Stimulated activated CD4-positive, alpha-beta T cell treated with anti-CD3 and anti-CD28 coated beads, Interleukin-1b, Interleukin-23, amount 100 ng/mL, for 48 hours (primary cell): ENCODE measurements around the gene ITPKB.
"Not testable (repeated sequence)": the region's sequence is repeated elsewhere in the genome, so short reads cannot be mapped to it uniquely, and the experiment has no call there.

Experiments
- DNase-seq: peaks from one replicate; pipeline ENCODE4 v3.0.0-alpha.2; 2020

ITPKB gene

GRCh38 chr1:226738995-226739695, at the start of gene ITPKB:
ITPKB (minus strand) TSS chr1:226739282; CDS start chr1:226737458, 1,824 bp downstream.
- DNase-seq = peak; percentile 52

DNA sequence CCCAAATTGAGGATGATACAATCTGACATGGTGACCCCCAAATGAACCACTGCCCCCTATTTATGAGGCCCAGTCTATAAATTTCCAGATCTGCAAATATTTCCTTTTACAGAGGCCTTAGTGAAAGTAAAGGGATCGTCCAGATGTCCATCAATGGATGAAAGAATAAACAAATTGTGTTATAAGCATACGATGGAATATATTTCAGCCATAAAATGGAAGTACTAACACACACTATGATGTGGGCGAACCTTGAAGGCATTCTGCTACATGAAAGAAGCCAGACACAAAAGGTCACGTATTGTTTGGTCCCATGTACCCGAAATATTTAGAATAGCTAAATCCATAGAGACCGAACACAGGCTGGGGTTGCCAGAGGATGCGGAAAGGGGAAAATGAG, 48.6 kb upstream of the ITPKB start:
- DNase-seq = no peak

GRCh38 chr1:226787071-226787470, 48.0 kb upstream of the ITPKB start:
- no peak for DNase-seq

DNA sequence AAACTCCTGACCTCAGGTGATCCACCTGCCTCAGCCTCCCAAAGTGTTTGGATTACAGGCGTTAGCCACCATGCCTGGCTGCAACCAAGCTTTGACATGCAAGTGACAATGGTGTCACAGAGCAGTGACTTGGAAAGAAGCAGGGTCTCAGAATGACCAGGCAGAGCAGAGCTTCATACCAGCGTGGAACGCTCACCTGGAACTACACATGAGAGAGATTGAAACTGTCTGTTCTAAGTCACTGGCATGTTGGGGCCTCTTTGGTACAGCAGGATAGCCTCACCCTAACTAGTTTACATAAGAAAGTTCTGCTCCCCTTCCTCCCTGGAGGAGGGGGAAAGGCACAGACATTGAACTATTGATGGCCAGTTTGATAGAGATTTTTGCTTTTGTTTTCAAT, 47.5 kb upstream of the ITPKB start:
- DNase-seq = no peak

DNA sequence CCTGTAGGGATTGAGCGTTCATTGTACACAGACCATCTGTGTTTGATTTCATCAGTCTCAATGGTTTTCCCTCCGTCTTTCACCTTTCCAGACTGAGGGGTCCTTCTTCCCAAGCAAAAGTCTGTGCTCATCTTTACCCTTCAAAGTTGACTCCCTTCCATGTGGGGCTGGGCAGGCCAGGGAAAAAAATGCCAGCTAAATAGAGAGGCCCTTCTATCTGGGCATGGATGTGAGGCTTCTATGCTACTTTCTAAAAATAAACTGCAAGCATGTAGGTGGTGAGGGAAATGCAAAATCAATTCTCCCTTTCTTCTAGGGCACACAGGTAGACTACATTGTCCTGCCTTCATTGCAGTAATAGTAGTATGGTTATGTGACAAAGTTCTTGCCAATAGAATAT, 46.7 kb upstream of the ITPKB start:
- no peak for DNase-seq

DNA sequence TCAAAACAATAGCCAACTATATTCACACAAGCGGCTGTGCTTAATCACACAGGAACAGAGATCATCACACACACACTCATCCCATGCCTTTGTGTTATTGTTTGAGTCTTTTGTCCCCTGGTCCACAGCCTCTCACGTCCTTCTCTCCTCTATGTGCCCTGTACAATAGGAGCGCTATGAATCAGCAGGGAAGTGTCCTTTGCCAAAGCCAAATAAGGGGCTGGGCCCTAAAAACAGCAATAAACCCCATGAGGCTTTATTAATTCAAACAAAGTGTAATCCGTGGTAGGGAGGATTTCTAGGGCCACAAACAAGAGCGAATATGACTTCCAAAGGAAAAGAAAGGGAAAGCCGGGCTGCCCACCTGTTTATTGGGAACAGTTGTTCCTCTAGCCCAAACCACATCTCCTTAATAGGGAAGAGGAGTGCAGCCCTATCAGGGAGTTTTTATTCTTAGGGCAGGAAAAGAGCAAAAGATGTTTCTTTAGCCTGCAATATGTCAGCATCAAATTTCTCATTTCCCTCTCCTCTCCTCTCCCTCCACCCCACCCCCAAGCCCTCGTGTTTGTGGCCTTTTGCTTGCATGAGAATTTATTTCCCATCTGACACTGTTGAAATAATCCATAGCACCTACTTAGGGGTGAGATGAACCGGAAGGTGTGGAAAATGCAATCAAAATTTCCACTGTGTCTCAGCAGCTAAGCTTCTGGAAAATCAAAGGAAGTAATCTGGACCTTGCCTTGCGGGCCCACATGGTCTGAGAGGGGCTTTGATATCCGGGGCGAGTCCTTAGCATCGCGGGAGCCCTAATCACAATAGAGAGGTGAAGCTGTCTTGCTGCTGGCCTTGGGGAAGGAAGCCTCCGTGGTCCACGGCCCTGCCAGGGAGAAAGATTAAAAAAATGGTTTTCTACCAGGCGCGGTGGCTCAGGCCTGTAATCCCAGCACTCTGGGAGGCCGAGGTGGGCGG, 45.3 kb upstream of the ITPKB start:
- DNase-seq = no peak

- DNase-seq = no peak
These were observed 43.9 kb upstream of the ITPKB start for GRCh38 chr1:226782845-226783601.

DNA sequence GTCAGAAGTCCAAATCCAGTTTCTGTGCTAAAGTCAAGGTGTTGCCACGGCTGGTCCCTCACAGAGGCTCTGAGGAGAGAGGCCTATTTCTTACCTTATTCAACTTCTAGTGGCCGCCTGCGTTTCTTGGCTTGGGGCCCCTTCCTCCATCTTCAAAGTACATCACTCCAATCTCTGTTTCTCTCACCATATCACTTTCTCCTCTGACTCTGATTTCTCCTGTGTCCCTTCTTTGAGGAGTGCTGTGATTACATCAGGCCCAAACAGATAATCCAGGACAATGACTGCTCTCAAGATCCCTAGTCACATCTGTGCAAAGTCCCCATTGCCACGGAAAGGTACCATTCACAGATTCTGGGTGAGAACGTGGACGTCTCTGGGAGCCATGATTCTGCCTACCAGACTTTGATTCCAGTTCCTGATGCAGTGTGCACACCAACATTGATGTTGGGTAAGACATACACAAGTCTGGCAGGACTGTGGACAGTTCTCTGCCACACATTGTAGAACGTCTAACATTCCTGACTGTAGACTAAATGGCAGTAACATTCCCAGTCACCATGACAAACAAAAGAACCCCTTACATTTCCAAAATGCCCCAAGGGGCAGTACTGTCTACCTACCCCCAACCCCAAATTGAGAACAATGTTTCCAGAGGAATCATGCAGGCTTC, 43.0 kb upstream of the ITPKB start:
- no peak for DNase-seq

- DNase-seq = no peak
These were observed 40.5 kb upstream of the ITPKB start for GRCh38 chr1:226779561-226779960.

DNA sequence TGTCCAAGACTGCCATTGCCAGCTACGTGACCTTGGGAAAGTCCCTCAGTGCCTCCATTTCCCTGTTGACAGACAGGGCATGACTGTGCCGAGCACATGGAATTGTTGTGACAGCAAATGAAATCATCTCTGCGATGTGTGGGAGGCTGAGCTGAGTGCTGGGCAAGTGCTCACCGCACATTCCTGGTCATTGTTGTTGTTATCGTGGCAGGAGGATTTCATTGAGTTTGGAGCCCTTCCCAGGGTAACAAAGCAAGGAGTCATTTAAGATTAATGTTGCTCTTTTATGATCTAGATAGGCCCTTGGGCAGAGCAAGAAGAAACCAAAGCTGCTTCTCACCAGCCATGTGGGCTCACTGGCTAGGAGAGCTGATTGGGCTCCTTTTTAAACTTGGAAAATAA, 39.6 kb upstream of the ITPKB start:
- no peak for DNase-seq

DNA sequence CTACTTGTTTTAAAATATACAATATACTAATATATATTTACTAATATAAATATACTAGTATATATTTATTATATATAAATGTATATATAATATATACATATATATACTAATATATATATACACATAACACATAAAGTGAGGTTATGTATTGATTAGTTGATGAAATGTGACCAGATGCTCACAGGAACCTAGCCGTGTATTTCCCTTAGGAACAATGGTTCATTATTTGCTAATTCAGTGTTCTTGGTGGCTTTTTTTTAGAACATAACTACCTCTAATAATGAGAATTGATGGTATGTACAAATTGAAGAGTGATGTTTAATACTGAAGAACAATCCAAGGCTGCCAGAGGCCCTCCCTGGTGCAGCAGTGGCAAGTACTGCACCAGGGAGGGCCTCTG, 37.9 kb upstream of the ITPKB start:
- no peak for DNase-seq

DNA sequence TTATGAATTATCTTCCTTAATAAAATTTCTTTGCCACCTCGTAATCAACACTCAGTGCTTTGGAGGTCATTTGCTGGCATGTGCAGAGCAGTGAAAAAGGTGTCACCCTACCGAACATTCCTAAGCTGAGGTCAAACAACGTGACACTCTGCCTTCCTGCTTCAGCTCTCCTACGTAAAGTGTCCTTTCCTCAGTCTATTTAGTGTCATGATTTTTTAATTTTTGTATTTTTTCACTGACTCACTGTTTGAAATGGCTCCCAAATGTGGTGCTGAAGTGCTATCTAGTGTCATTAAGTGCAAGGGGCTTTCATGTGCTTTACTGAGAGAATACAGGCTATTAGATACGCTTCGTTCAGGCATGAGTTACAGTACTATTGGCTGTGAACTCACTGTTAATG, 37.0 kb upstream of the ITPKB start:
- DNase-seq = no peak

- DNase-seq = no peak
These were observed 33.5 kb upstream of the ITPKB start for GRCh38 chr1:226772446-226773139.

- DNase-seq = not testable (repeated sequence)
These were observed 28.1 kb upstream of the ITPKB start for GRCh38 chr1:226767170-226767569.

DNA sequence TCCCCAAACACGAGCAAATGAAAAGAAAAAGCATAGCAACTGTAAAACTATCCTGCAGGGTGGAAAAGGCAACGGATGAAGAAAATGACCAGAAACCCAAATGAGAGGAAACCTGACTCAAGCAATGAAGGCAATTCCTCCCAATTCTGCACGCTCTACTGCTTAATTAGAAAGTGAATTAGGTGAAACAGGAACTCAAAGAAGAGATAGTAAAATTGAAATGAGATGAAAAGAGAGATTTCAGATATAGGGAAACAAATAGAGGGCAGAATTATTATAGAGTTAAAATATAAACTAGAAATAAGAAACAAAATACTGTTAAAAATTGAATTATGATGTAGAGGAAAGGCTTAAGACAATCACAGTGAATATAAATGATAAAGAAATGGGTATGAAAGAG, 27.5 kb upstream of the ITPKB start:
- no peak for DNase-seq

GRCh38 chr1:226764533-226764932, 25.5 kb upstream of the ITPKB start:
- no peak for DNase-seq

GRCh38 chr1:226763905-226764264, 24.8 kb upstream of the ITPKB start:
- peak; percentile 63 for DNase-seq

- DNase-seq = no peak
These were observed 24.2 kb upstream of the ITPKB start for GRCh38 chr1:226762988-226763904.

DNA sequence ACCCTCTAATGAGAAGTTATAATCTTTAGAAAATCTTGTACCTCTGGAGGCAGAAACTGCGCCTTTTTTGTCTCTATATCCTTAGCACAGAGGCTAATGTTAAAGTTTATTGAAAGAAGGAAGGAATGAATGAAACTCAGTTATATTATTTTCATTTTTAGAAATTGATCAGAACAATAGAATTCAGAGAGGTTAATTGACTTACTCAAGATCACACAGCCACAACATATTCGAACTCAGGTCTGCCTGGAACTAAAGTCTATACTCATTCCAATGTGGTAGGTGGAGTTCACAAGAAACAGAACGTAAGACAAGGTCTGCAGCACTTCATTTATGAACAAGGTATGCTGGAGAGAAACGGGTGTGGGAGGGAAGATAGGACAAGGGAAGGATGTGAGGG, 23.0 kb upstream of the ITPKB start:
- no peak for DNase-seq

- no peak for DNase-seq
These were observed 22.2 kb upstream of the ITPKB start for GRCh38 chr1:226761322-226761721.
